ENCODE measurements around the gene SLC6A12. TPM values are rescaled to one million over a fixed set of nuclear protein-coding genes. Genes with fewer than 3 reads are reported as not detected.
"Not testable (repeated sequence)": the region's sequence is repeated elsewhere in the genome, so short reads cannot be mapped to it uniquely, and the experiment has no call there.

The SLC6A12 gene
- total and polyA plus RNA-seq, 5 experiments from 2014 or later = 0.78 TPM; not detected in 4

DNA sequence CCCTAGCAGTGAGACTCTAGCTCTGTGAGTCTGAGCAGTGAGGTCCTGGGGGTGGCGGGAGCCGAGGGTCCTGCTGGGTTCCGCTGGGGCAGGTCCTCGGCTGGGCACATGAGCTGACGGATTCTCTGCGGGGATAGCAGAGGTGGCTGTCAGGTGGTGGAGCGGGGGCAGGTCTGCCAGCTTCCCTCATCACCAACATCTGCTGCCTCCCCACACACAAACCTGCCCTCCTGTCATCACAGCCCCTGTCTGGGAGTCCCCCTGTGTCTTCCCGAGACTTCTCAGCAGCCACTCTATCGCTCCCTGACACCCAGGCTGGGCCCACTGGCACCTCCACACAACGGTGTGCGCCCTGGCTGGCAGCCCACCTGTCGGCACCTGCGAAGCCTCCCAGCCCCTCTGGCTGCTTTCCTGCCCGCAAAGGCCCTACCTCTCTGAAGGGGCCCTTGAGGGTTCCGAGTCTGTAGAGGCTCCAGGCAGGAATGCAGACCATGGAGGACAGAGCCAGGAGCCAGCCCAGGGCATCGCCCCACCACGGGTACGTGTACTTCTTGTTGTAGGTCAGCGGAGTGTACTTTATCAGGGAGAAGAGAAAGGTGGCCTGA is 7.1 kb upstream of the SLC6A12 start:
- POLR2A ChIA-PET = no interaction called here
- H3K4me1 Mint-ChIP-seq = peaks cover 0 to 9% (median 4%) of the 10 kb centered on the region in 4 donors
- no peaks in the 10 kb centered on the region for H3K9me3 Mint-ChIP-seq
- no peak overlapping the region for H3K4me3 Mint-ChIP-seq
- peaks cover 0 to 8% (median 3%) of the 10 kb centered on the region in 5 donors for H3K27me3 Mint-ChIP-seq
- DNase-seq (no peak), ATAC-seq (no peak)
- no peaks in the 10 kb centered on the region for H3K36me3 Mint-ChIP-seq
- no peak overlapping the region for H3K27ac Mint-ChIP-seq

DNA sequence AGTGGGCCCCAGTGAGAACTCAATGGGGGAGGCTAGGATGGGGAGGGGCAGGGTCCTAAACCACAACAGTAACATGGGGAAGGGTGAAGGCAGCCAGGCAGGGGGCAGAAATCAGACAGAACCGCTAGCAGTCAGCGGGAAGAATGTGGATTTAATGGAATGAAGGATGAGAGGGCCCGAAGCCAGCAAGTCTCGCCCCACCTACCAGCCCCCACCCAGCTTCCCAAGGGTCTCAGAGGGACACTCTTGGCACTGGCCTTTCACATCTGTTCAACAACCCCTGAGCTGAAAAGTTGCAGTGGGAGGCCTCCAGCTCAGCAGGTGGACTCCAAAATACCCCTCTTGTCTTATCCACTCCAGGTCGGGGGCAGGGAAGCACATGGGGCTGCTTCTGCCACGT is 6.5 kb upstream of the SLC6A12 start:
- H3K4me3 Mint-ChIP-seq = no peak overlapping the region
- H3K9me3 Mint-ChIP-seq = no peaks in the 10 kb centered on the region
- no peaks in the 10 kb centered on the region for H3K36me3 Mint-ChIP-seq
- no peak for ATAC-seq
- H3K27me3 Mint-ChIP-seq = peaks cover 0 to 8% (median 3%) of the 10 kb centered on the region in 5 donors
- H3K4me1 Mint-ChIP-seq = peaks cover 0 to 9% (median 4%) of the 10 kb centered on the region in 4 donors
- H3K27ac Mint-ChIP-seq = no peak overlapping the region
- POLR2A ChIA-PET = no interaction called here
- DNase-seq = no peak

DNA sequence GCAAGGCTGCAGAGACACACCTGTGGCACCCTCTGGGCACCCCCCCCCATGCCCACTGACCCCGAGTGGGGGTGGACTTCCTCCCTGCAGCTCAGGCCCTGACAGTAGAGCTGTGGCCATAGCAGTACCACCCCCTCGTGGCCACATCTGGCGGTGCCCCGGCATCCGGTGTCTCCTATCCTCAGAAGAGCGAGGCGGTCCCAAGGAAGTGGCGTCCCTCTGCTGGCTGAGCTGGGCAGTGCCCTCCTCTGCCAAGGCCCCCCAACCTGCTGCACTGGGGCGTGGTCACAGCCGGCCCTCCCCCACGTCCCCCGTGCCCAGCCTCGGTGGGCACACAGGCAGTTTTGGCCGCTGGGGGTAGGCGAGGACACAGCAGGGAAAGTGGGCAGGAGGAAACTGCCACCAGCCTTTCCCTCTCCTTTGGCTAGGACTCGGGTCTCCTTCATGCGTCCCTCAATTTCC is 6.0 kb upstream of the SLC6A12 start:
- no peaks in the 10 kb centered on the region for H3K36me3 Mint-ChIP-seq
- ATAC-seq = peak; percentile 75 to 96
- POLR2A ChIA-PET = no interaction called here

DNA sequence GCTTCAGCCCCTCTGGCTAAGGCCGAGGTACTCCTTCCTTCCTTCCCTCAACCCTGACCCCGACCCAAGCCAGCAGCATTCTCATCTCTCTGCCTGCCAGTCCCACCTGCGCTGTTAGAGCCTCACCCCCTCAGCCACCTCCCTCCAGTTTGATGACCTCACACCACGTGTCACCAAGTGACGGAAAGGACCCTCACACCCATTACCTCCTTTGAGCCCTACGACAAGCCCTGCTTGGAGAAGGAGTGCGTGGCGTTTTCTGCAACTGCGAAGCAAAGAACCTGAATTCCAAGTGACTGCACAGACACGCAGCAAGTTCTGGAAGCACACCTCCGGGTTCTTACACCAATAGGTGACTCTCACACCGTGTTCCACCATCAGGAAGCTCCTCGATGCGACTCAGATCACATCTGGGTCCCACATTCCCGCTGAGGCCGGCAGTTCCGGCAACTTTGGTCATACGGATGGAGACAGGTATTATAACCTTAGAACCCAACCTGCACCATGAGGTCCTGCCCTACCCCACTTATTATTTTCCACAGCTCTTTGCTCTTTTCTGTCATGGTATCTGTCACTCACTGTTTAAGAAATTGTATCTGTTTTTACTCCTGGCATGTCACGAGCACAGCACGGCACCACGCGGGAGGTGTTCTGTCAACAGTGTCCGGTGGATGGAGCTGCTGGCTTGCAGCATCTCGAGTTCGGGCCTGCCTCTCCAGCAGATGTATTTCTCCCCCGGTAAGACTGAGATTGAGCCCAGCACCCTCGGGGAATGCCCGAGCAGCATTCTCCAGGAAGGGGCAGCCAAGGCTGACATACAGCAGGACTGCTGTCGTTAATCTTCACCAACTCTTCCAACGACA is 5.0 kb upstream of the SLC6A12 start:
- Mint-ChIP-seq H3K36me3 (no peaks in the 10 kb centered on the region), H3K27me3 (peaks cover under 1 to 10% (median 4%) of the 10 kb centered on the region in 5 donors), H3K4me3 (no peak overlapping the region), H3K4me1 (peaks cover 0 to 9% (median 5%) of the 10 kb centered on the region in 4 donors), H3K9me3 (no peaks in the 10 kb centered on the region), H3K27ac (peak overlapping the region in 1 of 10 donors; percentile 34)
- DNase-seq (no peak), ATAC-seq (no peak)
- POLR2A ChIA-PET = no interaction called here

More for the DNA sequence above, 6.0 kb upstream of the SLC6A12 start:
- H3K4me1 Mint-ChIP-seq = peaks cover 0 to 9% (median 4%) of the 10 kb centered on the region in 4 donors
- H3K9me3 Mint-ChIP-seq = no peaks in the 10 kb centered on the region
- H3K27me3 Mint-ChIP-seq = peaks cover 0 to 8% (median 3%) of the 10 kb centered on the region in 5 donors
- H3K27ac Mint-ChIP-seq = no peak overlapping the region
- DNase-seq = peak in 8 of 10 donors; percentile 11 to 57 (median 34)
- H3K4me3 Mint-ChIP-seq = no peak overlapping the region

DNA sequence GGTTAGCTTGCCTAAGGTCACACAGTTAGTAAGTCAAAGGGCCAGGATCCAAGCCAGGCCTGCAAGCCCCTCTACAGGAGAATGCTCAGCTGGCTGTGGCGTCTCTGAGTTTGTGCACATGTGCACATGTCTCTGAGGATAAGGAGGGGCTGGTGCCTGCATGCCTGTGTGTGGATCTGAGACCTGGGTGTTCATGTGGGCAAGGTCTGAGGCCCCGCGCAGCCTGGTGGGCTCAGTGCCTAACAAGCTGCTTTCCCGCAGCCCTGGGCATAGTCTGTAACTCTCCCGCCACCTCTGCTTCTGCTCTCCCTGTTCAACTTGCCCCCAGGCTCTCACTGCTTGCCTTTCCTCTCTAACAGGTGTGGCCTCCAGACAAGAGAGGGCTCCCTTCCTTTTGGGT is 4.3 kb upstream of the SLC6A12 start:
- POLR2A ChIA-PET = no interaction called here
- DNase-seq (no peak), ATAC-seq (no peak)
- Mint-ChIP-seq H3K27ac (no peak overlapping the region), H3K27me3 (peaks cover 3 to 17% (median 12%) of the 10 kb centered on the region in 5 donors), H3K36me3 (no peaks in the 10 kb centered on the region), H3K9me3 (no peaks in the 10 kb centered on the region), H3K4me3 (no peak overlapping the region), H3K4me1 (peaks cover 0 to 9% (median 6%) of the 10 kb centered on the region in 4 donors)

DNA sequence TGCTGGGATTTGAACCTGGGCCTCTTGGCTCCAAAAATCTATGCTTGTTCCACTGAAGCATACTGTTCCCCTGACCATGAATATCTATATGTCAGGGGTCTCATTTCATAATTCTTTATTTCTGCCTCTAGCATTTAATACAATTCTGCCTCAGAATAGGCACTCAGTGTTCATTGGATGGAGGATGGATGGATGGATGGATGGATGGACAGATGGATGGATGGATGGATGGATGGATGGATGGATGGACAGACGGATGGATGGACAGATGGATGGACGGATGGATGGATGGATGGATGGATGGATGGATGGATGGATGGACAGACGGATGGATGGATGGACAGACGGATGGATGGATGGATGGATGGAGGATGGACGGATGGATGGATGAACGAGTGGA is 3.1 kb upstream of the SLC6A12 start:
- POLR2A ChIA-PET, H3K4me3 Mint-ChIP-seq, DNase-seq, H3K9me3 Mint-ChIP-seq, ATAC-seq, H3K36me3 Mint-ChIP-seq, H3K27ac Mint-ChIP-seq: not testable (repeated sequence)
- H3K27me3 Mint-ChIP-seq = peaks cover 8 to 28% (median 22%) of the 10 kb centered on the region in 5 donors
- H3K4me1 Mint-ChIP-seq = peaks cover 0 to 13% (median 10%) of the 10 kb centered on the region in 4 donors

DNA sequence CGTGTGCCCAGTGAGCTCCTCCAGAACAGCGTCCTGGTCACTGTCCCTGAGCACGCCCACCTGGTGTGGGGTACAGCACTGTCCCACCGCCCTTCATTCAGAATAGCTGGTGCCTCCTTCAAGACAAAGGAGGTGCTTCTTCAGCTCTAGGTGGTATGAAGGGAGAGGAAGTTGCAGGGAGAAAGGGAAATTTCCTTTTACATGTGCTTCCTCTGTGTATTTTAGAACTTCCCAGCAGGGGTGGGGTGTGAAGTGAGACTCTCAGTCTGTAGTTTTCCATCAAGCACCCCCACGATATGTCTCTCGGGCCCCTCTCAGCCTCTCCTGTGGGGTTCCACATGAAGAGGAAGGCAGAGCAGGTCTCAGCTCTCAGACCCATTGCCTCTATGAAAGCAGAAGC is 1.2 kb upstream of the SLC6A12 start:
- no peaks in the 10 kb centered on the region for H3K36me3 Mint-ChIP-seq
- DNase-seq (no peak), ATAC-seq (no peak)
- peaks cover 0 to 15% (median 11%) of the 10 kb centered on the region in 4 donors for H3K4me1 Mint-ChIP-seq
- peaks cover 10 to 47% (median 40%) of the 10 kb centered on the region in 5 donors for H3K27me3 Mint-ChIP-seq
- no peaks in the 10 kb centered on the region for H3K9me3 Mint-ChIP-seq
- POLR2A ChIA-PET = no interaction called here
- H3K4me3 Mint-ChIP-seq = no peak overlapping the region
- H3K27ac Mint-ChIP-seq = no peak overlapping the region

DNA sequence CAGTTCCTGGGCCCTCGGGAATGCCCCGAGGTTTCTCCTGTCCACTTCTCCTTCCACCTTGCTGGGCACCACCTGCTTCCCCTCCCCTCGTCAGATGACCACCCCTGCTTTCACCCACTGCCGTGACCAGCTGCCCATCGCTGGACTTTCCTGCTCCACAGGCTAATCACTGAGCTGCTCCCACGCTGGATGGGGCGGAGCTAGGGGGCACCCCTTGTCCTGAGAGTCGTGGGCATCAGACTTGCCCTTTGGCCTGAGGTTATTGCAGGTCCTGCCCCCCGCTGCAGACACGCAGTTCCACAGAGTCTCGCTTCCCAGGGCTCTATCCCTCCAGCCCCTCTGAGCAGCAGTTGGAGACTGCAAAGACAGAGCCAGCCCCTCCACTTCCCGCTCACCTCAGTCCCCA is 427 bp downstream of the SLC6A12 start:
- Mint-ChIP-seq H3K4me1 (peaks cover 0 to 11% (median 4%) of the 10 kb centered on the region in 4 donors), H3K27ac (no peak overlapping the region), H3K9me3 (no peaks in the 10 kb centered on the region), H3K27me3 (peaks cover 16 to 57% (median 47%) of the 10 kb centered on the region in 5 donors), H3K36me3 (no peaks in the 10 kb centered on the region), H3K4me3 (peak overlapping the region in 1 of 10 donors; percentile 32)
- no peak for ATAC-seq
- POLR2A ChIA-PET = no interaction called here
- DNase-seq = no peak

DNA sequence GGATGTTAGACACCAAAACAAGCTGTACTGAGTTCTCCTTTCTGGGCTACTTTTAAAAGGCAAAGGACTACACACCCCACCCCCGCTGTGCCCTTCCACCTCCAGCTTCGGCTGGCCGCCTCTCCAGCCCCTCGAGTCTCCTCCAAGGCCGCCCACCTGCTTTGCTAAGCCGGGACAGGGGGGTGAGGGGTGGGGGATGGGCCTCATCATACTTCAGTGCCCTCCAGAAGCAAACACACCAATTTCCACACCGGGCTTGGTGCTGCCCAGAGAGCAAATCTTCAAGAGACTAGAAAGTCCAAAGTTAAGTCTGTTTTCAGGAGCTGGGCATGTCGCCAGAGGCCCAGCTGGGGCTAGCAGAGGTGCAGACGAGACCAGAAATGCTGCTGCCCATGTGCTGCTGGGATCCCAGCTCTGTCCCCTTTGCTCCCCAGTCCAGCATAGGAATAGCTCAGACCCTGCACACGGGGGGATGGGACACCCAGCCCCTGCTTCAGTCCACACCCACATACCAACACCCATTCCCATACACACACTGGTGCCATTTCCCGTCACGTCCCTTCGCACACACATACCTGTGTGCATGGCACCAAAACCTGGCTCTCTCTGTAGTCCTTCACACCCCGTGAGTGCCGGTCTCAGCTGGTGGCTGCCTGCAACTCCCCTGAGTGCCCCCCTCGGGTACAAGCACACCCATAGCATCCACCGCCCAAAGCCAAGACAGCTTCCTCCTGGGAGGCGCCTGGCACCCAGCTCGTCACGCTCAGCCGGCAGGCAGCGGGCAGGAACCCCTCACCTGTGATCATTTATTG is 1.0 kb downstream of the SLC6A12 start:
- H3K9me3 Mint-ChIP-seq = no peaks in the 10 kb centered on the region
- H3K4me1 Mint-ChIP-seq = peaks cover 0 to 11% (median 4%) of the 10 kb centered on the region in 4 donors
- H3K36me3 Mint-ChIP-seq = no peaks in the 10 kb centered on the region
- H3K27ac Mint-ChIP-seq = no peak overlapping the region
- H3K27me3 Mint-ChIP-seq = peaks cover 19 to 63% (median 53%) of the 10 kb centered on the region in 5 donors
- peak overlapping the region in 1 of 10 donors; percentile 32 for H3K4me3 Mint-ChIP-seq
- no peak for ATAC-seq
- POLR2A ChIA-PET = no interaction called here
- DNase-seq = no peak

DNA sequence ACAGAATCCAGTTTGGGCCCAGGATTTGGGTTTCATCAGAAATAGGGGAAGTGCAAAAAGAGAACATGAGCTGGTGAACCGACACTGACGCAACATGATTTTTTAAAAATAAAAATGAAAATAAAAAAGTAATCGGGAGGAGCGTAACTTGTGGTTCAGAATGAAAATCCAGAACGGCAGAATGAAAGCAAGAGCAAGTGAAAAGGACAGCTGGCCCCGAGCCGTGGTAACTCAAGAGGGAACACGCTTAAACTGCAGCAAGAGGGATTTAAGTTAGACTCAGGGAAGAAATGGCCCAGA is 1.6 kb downstream of the SLC6A12 start:
- no peak overlapping the region for H3K27ac Mint-ChIP-seq
- ATAC-seq (no peak), DNase-seq (no peak)
- peaks cover 19 to 69% (median 56%) of the 10 kb centered on the region in 5 donors for H3K27me3 Mint-ChIP-seq
- no peaks in the 10 kb centered on the region for H3K9me3 Mint-ChIP-seq
- H3K4me1 Mint-ChIP-seq = peaks cover 0 to 11% (median 4%) of the 10 kb centered on the region in 4 donors
- peak overlapping the region in 1 of 10 donors; percentile 32 for H3K4me3 Mint-ChIP-seq
- POLR2A ChIA-PET = no interaction called here
- no peaks in the 10 kb centered on the region for H3K36me3 Mint-ChIP-seq

DNA sequence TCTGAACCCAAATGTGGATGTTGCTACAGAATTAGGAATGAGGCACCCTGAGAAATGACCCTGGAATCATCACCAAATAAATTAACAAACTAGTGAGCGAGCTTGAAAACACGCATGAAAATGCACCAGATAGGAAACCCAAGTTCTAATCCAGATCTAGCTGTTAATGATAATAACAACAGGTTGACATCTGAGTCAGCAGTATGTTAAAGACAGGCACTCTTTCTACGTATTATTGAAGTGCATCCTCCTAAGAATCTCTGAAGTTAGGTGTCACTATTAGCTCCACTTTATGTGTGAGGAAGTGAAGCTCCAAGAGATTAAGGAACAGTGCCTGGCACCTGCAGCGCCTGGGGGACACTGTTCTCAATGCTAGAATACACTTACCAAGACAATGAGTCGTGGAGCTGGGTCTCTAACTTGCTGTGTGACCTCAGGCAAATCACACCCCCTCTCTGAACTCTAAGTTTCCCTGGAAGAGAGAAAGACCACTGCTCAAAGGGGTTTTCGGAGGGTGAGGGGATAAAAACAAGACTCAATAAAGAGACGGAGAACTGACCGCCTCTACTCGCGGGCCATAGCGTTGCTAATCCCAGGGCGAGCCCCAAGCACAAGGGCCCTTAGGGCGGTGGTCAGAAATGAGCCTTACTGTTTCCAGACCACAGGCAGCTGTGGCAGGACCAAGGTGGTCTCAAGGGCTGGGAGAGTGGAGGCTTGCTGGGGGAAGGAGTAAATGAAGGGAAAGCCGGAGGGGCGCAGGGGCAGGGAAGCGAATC is 2.1 kb downstream of the SLC6A12 start:
- ATAC-seq (no peak), DNase-seq (no peak)
- POLR2A ChIA-PET = no interaction called here
- Mint-ChIP-seq H3K4me3 (peak overlapping the region in 1 of 10 donors; percentile 32), H3K9me3 (no peaks in the 10 kb centered on the region), H3K4me1 (peaks cover 0 to 11% (median 4%) of the 10 kb centered on the region in 4 donors), H3K27ac (peak overlapping the region in 1 of 10 donors; percentile 25), H3K27me3 (peaks cover 17 to 74% (median 57%) of the 10 kb centered on the region in 5 donors), H3K36me3 (no peaks in the 10 kb centered on the region)

DNA sequence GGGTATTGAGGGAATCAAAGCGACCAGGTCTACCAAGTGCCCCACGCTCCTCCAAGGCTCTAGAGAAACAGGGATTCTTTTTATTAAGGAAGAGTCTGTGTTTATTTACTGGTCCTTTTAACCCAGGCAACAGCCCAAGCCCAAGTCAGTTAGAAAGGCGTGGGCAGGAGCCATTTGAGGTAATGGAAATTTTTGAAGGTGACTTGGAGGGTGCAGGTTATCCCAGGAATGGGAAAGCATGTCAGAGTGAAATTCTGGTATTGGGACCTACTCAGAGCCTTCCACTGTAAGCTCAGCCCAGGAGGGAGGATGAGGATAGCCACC is 2.9 kb downstream of the SLC6A12 start:
- Mint-ChIP-seq H3K27me3 (peaks cover 20 to 82% (median 64%) of the 10 kb centered on the region in 5 donors), H3K4me1 (peaks cover 0 to 11% (median 4%) of the 10 kb centered on the region in 4 donors), H3K4me3 (no peak overlapping the region), H3K36me3 (no peaks in the 10 kb centered on the region), H3K9me3 (no peaks in the 10 kb centered on the region), H3K27ac (no peak overlapping the region)
- DNase-seq (no peak), ATAC-seq (no peak)
- POLR2A ChIA-PET = no interaction called here

Data from naive thymus-derived CD8-positive, alpha-beta T cell (primary cell).